Measurements from ENCODE around the gene ZNF232.
A peak's percentile ranks its signal among the peaks of the same experiment; 100 is the strongest.
"Not testable (repeated sequence)": the region's sequence is repeated elsewhere in the genome, so short reads cannot be mapped to it uniquely, and the experiment has no call there.

ZNF232 gene

GRCh38 chr17:5080591-5080990, 31.1 kb downstream of the ZNF232 start:
- H3K4me3 ChIP-seq (ENCODE audit: control insufficient read depth, low read depth, low read length): no peak overlapping the region
- no peak for DNase-seq (ENCODE audit: low read depth)
- TF ChIP-seq, protein P1, sequence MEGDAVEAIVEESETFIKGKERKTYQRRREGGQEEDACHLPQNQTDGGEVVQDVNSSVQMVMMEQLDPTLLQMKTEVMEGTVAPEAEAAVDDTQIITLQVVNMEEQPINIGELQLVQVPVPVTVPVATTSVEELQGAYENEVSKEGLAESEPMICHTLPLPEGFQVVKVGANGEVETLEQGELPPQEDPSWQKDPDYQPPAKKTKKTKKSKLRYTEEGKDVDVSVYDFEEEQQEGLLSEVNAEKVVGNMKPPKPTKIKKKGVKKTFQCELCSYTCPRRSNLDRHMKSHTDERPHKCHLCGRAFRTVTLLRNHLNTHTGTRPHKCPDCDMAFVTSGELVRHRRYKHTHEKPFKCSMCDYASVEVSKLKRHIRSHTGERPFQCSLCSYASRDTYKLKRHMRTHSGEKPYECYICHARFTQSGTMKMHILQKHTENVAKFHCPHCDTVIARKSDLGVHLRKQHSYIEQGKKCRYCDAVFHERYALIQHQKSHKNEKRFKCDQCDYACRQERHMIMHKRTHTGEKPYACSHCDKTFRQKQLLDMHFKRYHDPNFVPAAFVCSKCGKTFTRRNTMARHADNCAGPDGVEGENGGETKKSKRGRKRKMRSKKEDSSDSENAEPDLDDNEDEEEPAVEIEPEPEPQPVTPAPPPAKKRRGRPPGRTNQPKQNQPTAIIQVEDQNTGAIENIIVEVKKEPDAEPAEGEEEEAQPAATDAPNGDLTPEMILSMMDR (IDR thresholded peaks at IDR 0.05; ENCODE audit: control insufficient read depth, insufficient read depth, low read depth, low read length, missing control alignments): no peak

GRCh38 chr17:5078106-5079028, 33.3 kb downstream of the ZNF232 start, which contains the start of gene ZFP3:
Gene ZFP3, plus strand, starts transcription at chr17:5078467. Its CDS starts 13,038 bp downstream, at chr17:5091505.
- peak; percentile 40 for DNase-seq (ENCODE audit: low read depth)
- H3K4me3 ChIP-seq (ENCODE audit: control insufficient read depth, low read depth, low read length): peak within 1 kb of the TSS; percentile 86
- TF ChIP-seq, protein P1 (IDR thresholded peaks at IDR 0.05; ENCODE audit: control insufficient read depth, insufficient read depth, low read depth, low read length, missing control alignments): no peak

GRCh38 chr17:5077781-5078105, 33.9 kb downstream of the ZNF232 start:
- no peak for DNase-seq (ENCODE audit: low read depth)
- H3K4me3 ChIP-seq (ENCODE audit: control insufficient read depth, low read depth, low read length): peak overlapping the region; percentile 86
- TF ChIP-seq, protein P1 (IDR thresholded peaks at IDR 0.05; ENCODE audit: control insufficient read depth, insufficient read depth, low read depth, low read length, missing control alignments): no peak

- not testable (repeated sequence) for H3K4me3 ChIP-seq (ENCODE audit: control insufficient read depth, low read depth, low read length); DNase-seq (ENCODE audit: low read depth)
Measured at GRCh38 chr17:5077275-5077674, 34.4 kb downstream of the ZNF232 start.

GRCh38 chr17:5075472-5075871, 36.2 kb downstream of the ZNF232 start:
- DNase-seq (ENCODE audit: low read depth); H3K4me3 ChIP-seq (ENCODE audit: control insufficient read depth, low read depth, low read length): not testable (repeated sequence)

GRCh38 chr17:5069724-5070123, 42.0 kb downstream of the ZNF232 start:
- H3K4me3 ChIP-seq (ENCODE audit: control insufficient read depth, low read depth, low read length): no peak overlapping the region
- DNase-seq (ENCODE audit: low read depth): no peak
- TF ChIP-seq, protein P1 (IDR thresholded peaks at IDR 0.05; ENCODE audit: control insufficient read depth, insufficient read depth, low read depth, low read length, missing control alignments): no peak

DNA sequence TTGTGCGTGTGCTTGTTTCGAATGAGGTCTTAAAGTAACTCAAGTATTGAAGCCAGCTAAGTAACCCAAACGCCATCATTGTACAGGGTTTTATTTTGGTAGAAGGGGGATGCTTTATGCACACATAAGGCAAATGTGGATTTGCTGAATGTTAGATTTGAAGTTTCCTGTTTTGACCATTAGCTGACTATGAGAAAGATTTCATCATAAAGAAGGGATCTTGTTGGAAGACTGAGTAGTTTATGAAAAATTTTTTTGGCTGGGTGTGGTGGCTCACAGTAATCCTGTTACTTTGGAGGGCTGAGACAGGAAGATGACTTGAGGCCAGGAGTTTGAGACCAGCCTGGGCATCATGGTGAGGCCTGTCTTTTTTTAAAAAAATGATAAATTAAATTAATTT, 43.4 kb downstream of the ZNF232 start:
- no peak for DNase-seq (ENCODE audit: low read depth)
- H3K4me3 ChIP-seq (ENCODE audit: control insufficient read depth, low read depth, low read length): no peak overlapping the region
- TF ChIP-seq, protein P1 (IDR thresholded peaks at IDR 0.05; ENCODE audit: control insufficient read depth, insufficient read depth, low read depth, low read length, missing control alignments): no peak
